Stomach (tissue), 4 donors: ENCODE results near the gene HDDC2.
A peak's percentile ranks its signal among the peaks of the same experiment; 100 is the strongest.

Source experiments
- EP300 ChIP-seq: sonication (generic); formaldehyde crosslinking; IDR thresholded peaks from one replicate; pipeline ENCODE4 v1.6.1; 2017; ENCODE audit warnings: antibody characterized with exemption
- POLR2A ChIP-seq, 4 donors: fragments of 450-650 bp; IDR thresholded peaks; one replicate each; pipeline ENCODE4 v1.6.1; 2016; ENCODE audit warnings: antibody characterized with exemption in 4 of 4, control low read depth in 2 of 4, mild to moderate bottlenecking in 1 of 4, moderate library complexity in 1 of 4
- POLR2AphosphoS5 ChIP-seq, 3 donors: sonication (generic); formaldehyde crosslinking; IDR thresholded peaks; one replicate each; pipeline ENCODE4 v1.6.1; 2016; ENCODE audit warnings: antibody characterized with exemption in 3 of 3
- TF ChIP-seq, protein P1 (sequence below), 7 experiments: fragments of 450-650 bp in 4 of 7; fragments of 200-600 bp in 3 of 7; sonication (generic) in 3 of 7; IDR thresholded peaks; one replicate each; pipeline ENCODE4 v1.5.1; 2016 to 2019; ENCODE audit warnings: antibody characterized with exemption in 7 of 7, control low read depth in 2 of 7, mild to moderate bottlenecking in 1 of 7

DNA sequence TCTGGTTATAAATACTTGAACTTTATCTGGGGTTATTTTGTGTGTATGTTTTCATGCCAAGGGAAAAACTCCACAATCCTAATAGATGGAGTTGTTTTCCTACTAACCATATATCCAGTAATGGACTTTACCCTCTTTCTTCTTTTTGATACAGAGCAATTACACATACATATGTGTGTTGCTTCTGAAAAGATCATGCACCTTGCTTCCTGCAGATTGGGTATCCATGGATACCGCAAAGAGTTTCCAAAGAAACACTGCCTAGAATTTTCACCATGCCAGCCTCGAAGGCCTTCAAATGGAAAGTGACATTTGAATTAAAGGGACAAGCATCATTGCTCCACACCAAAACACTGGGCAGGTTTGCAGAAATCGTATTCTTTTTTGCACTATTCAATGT lies 26.8 kb downstream of the HDDC2 start:
- TF ChIP-seq, protein P1, sequence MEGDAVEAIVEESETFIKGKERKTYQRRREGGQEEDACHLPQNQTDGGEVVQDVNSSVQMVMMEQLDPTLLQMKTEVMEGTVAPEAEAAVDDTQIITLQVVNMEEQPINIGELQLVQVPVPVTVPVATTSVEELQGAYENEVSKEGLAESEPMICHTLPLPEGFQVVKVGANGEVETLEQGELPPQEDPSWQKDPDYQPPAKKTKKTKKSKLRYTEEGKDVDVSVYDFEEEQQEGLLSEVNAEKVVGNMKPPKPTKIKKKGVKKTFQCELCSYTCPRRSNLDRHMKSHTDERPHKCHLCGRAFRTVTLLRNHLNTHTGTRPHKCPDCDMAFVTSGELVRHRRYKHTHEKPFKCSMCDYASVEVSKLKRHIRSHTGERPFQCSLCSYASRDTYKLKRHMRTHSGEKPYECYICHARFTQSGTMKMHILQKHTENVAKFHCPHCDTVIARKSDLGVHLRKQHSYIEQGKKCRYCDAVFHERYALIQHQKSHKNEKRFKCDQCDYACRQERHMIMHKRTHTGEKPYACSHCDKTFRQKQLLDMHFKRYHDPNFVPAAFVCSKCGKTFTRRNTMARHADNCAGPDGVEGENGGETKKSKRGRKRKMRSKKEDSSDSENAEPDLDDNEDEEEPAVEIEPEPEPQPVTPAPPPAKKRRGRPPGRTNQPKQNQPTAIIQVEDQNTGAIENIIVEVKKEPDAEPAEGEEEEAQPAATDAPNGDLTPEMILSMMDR (IDR thresholded peaks at IDR 0.05): no peak
- TF ChIP-seq POLR2AphosphoS5 (IDR thresholded peaks at IDR 0.05) (peak in 1 of 3 donors; percentile 16), POLR2A (IDR thresholded peaks at IDR 0.05) (no peak), EP300 (no peak)
